Kidney (tissue), 14 donors: ENCODE measurements around the gene RGS10. TPM values are rescaled to one million over a fixed set of nuclear protein-coding genes. Genes with fewer than 3 reads are reported as not detected.

Source experiments
- DNase-seq, 5 donors: peaks; one replicate each; pipeline ENCODE4 v3.0.0-alpha.2; 2013 to 2020
- FAIRE-seq: peaks from 2 replicates; lab custom pipeline; 2012; peaks lifted over from hg19 to GRCh38; lab: Jason Lieb, UNC
- H3K27ac ChIP-seq, 2 donors: one replicate each; pipeline ENCODE4 v1.7.0; 2013; ENCODE audit warnings: low read depth in 2 of 2, low read length in 2 of 2, inconsistent platforms in 1 of 2
- H3K27me3 ChIP-seq: one replicate; pipeline ENCODE4 v1.7.1; 2013; ENCODE audit warnings: low read length, inconsistent platforms; ENCODE audit not compliant: control insufficient read depth, insufficient read depth
- H3K36me3 ChIP-seq, 3 donors: one replicate each; pipeline versions ENCODE4 v1.7.0 to v1.7.1; 2013; ENCODE audit warnings: low read length in 3 of 3, control low read depth in 1 of 3, inconsistent platforms in 1 of 3; ENCODE audit not compliant: insufficient read depth in 3 of 3, control insufficient read depth in 2 of 3
- H3K4me1 ChIP-seq, 3 donors: one replicate each; pipeline versions ENCODE4 v1.7.0 to v1.7.1; 2013; ENCODE audit warnings: low read length in 3 of 3, inconsistent platforms in 1 of 3, low read depth in 1 of 3; ENCODE audit not compliant: control insufficient read depth in 2 of 3, insufficient read depth in 2 of 3
- H3K4me3 ChIP-seq, 3 donors: one replicate each; pipeline versions ENCODE4 v1.7.0 to v1.8.1; 2013; ENCODE audit warnings: low read length in 3 of 3, control low read depth in 1 of 3, inconsistent platforms in 1 of 3
- H3K9ac ChIP-seq, 3 donors: one replicate each; pipeline versions ENCODE4 v1.7.0 to v1.7.1; 2013; ENCODE audit warnings: low read length in 3 of 3, control low read depth in 1 of 3, inconsistent platforms in 1 of 3
- H3K9me3 ChIP-seq, 3 donors: one replicate each; pipeline versions ENCODE4 v1.7.0 to v1.7.1; 2013; ENCODE audit warnings: low read length in 3 of 3, control low read depth in 1 of 3, inconsistent platforms in 1 of 3; ENCODE audit not compliant: control insufficient read depth in 2 of 3, insufficient read depth in 1 of 3
- intact Hi-C: fragments of 100-400 bp; cut with DNase I; formaldehyde crosslinking; loops from one replicate; pipeline ENCODE4 v1.11.1; 2022
- polyA plus RNA-seq: library from polyadenylated mRNA; stranded (reverse); fragments of 350-450 nt; fragmentation: Illumina TruSeq; extraction: RNeasy Lipid Tissue Mini Kit (QIAGEN cat#74804); gene quantifications from one replicate; pipeline ENCODE4 v1.2.3, GENCODE V29; 2014; ENCODE audit warnings: low read depth, low replicate concordance; ENCODE audit not compliant: insufficient read depth
- total RNA-seq: library from RNA; stranded (reverse); fragmentation: NEBNext Ultra II Directional; extraction: Animal tissue kit (Norgen Biotek cat#: 25700); gene quantifications from one replicate; pipeline ENCODE4 v1.2.1, GENCODE V29; 2021
- TF ChIP-seq, protein P1 (sequence below): IDR thresholded peaks from 3 replicates; pipeline ENCODE4 v1.5.1; 2012; ENCODE audit warnings: mild to moderate bottlenecking, moderate library complexity, borderline replicate concordance; ENCODE audit not compliant: insufficient read depth; ENCODE audit errors: extremely low read depth
- donor health status: control.
- donor health status: control.
- donor health status: control.
- donor health status: control.
- donor health status: control.
- donor health status: DM: yes; HTN: yes; CAD: no.
- donor health status: Normal renal cell carcinoma (clear cell type).

RGS10 gene
- total and polyA plus RNA-seq, 2 donors from 2014 or later: 19.9 to 25.4 TPM

DNA sequence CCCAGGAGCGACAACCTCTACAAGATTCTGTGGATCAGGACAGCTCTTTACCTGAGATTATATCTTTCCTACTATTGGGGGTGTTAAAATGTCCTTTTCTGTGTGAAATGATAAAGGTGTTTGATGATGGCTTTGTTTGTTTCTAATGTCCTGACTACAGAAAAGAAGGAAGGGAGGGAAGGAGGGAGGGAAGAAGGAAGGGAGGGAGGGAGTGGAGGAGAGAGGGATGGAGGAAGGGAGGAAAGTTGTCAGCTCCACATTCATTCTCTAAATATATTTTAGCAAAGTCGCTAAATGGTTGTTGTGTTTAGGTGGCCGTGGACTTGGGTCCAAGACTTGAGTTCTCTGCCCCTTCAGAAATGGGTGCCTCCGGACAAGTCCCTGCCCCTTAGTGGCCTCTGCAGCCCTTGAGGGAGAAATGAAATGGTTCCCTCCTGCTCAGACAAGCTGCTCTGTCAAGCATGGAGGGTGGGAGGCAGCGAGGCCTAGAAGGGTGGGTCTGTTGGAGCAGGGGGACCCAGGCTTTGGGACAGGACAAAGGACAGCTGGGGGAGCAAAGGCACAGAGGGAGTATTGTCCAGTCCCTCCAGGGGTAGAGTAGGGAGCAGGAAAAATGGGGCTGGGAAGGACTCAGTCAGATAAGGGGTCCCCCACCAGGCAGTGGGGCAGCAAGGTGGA lies 4.4 kb downstream of the RGS10 start:
- peaks cover 0 to 2% (median 0%) of the 10 kb centered on the region in 3 donors for H3K4me1 ChIP-seq
- DNase-seq (no peak), FAIRE-seq (no peak)
- H3K36me3 ChIP-seq: no peaks in the 10 kb centered on the region
- no peak overlapping the region for H3K4me3 ChIP-seq
- H3K9me3 ChIP-seq: no peaks in the 10 kb centered on the region
- H3K27ac ChIP-seq: no peak overlapping the region
- intact Hi-C loops: no loop called here
- TF ChIP-seq, protein P1, sequence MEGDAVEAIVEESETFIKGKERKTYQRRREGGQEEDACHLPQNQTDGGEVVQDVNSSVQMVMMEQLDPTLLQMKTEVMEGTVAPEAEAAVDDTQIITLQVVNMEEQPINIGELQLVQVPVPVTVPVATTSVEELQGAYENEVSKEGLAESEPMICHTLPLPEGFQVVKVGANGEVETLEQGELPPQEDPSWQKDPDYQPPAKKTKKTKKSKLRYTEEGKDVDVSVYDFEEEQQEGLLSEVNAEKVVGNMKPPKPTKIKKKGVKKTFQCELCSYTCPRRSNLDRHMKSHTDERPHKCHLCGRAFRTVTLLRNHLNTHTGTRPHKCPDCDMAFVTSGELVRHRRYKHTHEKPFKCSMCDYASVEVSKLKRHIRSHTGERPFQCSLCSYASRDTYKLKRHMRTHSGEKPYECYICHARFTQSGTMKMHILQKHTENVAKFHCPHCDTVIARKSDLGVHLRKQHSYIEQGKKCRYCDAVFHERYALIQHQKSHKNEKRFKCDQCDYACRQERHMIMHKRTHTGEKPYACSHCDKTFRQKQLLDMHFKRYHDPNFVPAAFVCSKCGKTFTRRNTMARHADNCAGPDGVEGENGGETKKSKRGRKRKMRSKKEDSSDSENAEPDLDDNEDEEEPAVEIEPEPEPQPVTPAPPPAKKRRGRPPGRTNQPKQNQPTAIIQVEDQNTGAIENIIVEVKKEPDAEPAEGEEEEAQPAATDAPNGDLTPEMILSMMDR: no peak
- H3K9ac ChIP-seq: no peak overlapping the region
- no peaks in the 10 kb centered on the region for H3K27me3 ChIP-seq

DNA sequence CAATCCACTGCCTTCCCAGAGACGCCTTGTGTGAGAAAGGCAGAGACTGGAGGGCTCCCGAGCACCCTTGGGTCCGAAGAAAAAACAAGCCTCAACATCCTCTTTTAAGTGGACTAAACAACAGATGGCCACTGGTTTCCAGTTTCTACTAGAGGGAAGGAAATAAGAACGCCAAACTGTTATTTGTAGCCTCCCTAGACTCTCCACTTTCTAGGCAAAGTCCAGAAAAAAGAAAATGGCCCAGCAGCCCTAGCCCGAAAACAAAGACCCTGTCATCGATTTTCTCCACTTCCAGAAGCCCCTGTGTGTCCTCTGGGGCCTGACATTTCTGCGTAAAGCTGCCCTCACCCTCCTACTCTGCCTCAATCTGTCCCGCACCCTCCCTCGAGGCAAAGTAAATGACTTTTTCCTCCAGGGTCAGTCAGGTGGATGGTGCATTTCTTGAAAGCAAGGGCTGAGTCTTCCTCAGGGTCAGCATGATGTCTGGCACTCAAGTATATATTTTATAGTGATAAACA lies 6.0 kb downstream of the RGS10 start:
- DNase-seq: no peak
- intact Hi-C loops: no loop called here
- Histone ChIP-seq H3K4me3 (no peak overlapping the region), H3K9ac (no peak overlapping the region), H3K36me3 (no peaks in the 10 kb centered on the region), H3K27ac (no peak overlapping the region), H3K4me1 (peaks cover 0 to 2% (median 0%) of the 10 kb centered on the region in 3 donors), H3K9me3 (no peaks in the 10 kb centered on the region), H3K27me3 (no peaks in the 10 kb centered on the region)
- FAIRE-seq: no peak
- TF ChIP-seq, protein P1: no peak

DNA sequence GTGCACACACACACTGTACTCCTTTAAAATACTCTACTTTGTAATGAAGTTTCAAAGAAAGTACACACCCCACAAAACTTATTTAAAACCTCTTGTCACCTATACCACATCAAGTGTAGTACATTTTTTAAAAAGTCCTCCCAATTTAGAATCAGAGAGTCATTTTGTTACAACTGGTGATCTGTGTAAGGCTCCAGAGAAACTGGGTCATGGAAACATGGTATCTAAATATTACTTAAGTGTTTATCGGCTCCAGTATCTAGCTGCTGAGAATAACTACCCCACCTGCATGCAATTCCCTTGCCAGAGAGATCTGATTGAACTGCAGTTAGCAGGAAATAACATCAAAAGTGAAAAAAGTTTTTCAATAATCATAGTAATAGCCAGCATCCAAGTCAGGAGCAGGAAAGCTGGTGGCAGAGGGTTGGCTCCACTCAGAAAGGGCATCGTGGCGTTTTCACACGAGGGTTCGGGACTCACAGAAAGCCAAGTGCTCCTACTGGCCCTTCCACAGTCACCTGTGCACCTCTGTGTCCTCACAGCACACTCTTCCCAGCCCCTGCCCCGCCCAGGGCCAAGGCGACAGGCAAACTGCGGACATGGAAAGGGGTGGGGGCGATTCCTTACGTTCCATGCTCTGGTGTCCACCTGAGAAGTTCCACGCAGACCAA lies 6.5 kb downstream of the RGS10 start:
- H3K9me3 ChIP-seq: no peaks in the 10 kb centered on the region
- H3K36me3 ChIP-seq: no peaks in the 10 kb centered on the region
- H3K9ac ChIP-seq: no peak overlapping the region
- no peaks in the 10 kb centered on the region for H3K27me3 ChIP-seq
- TF ChIP-seq, protein P1: no peak
- H3K4me1 ChIP-seq: peaks cover 0 to 2% (median 0%) of the 10 kb centered on the region in 3 donors
- FAIRE-seq (no peak), DNase-seq (no peak)
- intact Hi-C loops: no loop called here
- no peak overlapping the region for H3K4me3 ChIP-seq
- H3K27ac ChIP-seq: no peak overlapping the region
